ENCODE measurements around the gene CASZ1.

Gene CASZ1

DNA sequence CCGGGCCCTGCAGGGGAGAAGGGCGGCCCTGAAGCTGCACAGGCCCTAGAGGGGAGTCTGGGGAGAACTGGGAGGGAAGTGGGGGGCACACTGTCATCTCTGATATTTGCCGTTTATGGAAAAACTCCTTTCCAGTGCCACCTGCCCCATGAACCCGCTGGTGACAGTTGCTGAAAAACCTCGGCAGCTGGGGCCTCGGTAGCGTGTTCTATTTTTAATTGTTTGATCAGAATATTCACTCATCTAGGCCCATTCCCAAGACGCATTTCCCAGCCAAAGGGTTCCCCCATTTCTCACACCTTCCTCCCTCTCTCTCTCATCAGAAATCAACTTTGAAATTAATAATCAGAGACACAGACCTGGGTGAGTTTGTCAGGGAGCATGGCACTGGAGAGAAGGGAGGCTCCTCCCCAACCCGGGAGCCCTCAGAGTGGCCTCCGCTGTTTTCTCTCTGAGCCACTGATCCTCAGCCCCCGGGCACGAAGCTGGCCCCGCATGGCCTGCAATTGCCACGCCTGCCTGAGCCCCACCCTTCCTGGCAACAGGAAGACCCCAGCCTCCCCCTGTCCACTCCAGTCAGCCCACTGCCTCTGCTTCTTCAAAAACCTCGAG, 111.1 kb downstream of the CASZ1 start:
- no peak for DNase-seq (ENCODE audit: low spot score)

DNA sequence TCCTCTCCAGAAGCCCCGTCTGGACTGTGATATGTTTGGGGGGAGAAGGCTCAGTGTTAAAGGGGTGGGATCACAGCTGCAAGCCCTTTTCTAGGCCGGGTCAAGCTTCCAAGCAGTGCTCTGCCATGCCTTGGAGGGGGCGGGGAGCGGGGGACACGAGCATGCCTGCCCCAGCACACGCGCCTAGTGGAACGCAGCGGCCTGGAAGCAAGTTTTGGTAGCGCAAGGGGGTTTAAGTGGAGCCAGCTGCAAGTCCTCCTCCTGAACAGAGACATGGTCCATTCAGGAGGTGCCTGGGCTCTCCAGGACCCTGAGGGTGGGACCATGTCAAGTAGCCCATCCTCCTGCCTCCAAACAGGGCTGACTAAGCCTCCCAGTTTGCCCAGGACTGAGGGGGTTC, 112.2 kb downstream of the CASZ1 start:
- no peak for DNase-seq (ENCODE audit: low spot score)

DNA sequence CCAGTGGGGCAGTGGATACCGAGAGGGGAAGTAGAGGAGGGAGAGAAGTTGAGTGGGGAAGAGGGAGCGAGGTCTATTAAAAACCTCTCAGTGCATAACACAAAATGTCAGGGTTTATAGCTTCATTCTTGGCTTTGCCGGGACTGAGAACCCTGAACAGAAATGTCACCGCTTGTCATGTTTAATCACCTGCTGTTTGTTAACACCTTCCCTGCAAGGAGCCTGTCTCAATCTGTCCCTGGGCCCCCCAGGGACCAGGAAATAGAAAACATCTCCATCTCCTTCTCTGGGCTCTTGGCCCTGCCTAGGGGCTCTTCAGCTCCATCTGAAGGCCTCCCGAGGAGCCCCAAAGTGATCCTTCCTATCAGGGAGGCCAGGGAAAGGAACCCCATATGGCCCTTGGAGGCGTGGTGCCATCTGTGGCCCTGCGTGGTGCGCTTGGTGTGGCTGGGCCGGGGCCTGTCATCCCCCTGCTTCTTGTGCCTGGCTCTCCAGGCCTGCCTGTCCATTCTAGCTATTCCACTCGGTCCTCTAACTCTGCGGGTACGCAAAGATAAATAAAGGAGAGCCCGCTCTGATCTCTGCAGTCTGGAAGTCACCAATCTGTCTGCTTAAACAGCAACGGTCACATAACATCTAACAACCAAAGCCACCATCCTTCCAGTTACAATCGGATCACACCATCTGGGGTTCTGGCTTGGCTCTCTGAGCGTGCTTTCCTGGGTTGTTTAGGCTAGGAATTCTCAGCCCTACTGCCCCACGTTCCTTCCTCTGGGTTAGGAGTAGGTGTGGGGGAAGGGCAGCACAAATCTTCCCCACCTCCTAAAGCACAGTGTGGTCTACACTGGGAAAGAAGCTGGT, 113.8 kb downstream of the CASZ1 start:
- DNase-seq (ENCODE audit: low spot score), result no peak

DNA sequence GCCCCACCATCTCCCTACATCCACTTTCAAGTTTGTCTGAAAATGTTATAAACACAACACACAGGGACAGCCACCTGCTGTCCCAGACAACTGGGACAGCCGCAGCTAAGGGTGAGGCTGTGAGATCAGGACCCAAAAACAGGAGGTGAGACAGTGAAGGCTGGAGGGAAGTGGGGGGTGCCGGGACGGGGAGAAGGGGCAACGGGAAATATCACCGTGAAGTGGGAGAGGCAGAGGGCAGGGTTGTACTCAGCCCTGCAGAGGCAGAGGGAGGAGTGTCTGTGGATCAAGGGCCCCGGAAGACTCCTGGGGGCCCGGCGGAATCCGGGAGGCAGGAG, 114.4 kb downstream of the CASZ1 start:
- DNase-seq (ENCODE audit: low spot score), result no peak

DNA sequence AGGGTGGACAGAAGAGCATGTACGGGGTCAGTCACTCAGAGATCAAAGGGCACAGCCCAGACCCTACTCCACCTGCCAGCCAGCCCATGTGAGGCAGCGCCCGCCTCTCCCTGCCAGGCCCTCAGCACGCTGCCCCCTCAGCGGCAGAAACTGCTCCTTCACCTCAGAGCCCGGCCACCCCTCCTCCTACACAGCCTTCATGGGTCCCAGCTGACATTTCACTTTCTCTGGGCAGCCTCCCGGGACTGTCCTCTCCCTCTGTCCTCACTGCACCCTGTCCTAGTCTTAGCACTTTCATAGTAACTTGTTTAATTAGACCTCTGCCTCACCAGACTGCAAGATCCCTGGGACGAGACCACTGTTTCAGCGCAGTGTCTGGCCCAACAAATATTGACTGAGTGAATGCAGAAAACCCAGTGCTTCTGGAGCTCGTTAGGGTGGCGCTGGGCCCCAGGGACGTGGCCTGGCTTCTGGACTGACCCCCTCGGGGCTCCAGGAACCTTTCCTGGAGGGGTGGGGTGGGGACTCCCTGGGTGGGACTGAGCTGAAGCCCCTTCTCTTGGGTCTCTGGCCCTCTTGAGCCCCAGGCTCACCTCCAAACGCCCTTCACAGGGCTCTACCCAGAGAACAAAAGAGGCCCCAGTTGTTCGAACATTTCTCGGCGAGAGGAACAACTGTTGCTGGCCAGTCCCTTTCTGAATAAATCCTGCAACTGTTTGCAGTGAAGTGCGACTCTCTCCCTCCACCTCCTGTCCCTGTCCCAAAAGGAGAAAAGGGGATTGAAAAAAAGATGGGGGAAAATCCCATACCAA, 114.9 kb downstream of the CASZ1 start:
- no peak for DNase-seq (ENCODE audit: low spot score)

DNA sequence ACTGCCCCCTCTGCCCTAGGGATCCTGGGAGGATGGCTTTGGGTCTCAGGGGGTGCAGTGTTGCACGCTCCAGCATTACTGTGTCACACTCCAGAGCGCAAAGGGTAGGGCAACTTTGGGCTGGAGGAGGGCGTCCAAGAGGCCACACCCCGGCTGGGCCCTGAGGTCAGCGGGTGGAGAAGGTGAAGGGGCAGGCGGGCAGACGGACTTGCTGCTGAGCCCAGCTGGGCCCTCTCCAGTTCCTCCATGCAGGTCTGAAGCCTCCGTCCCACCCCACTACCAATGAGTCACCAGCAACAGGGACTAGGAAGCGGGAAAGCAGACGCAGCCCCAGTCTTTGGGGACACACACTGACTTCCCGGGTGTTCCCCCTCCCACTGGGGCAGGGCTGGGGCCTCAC, 116.0 kb downstream of the CASZ1 start:
- no peak for DNase-seq (ENCODE audit: low spot score)

DNA sequence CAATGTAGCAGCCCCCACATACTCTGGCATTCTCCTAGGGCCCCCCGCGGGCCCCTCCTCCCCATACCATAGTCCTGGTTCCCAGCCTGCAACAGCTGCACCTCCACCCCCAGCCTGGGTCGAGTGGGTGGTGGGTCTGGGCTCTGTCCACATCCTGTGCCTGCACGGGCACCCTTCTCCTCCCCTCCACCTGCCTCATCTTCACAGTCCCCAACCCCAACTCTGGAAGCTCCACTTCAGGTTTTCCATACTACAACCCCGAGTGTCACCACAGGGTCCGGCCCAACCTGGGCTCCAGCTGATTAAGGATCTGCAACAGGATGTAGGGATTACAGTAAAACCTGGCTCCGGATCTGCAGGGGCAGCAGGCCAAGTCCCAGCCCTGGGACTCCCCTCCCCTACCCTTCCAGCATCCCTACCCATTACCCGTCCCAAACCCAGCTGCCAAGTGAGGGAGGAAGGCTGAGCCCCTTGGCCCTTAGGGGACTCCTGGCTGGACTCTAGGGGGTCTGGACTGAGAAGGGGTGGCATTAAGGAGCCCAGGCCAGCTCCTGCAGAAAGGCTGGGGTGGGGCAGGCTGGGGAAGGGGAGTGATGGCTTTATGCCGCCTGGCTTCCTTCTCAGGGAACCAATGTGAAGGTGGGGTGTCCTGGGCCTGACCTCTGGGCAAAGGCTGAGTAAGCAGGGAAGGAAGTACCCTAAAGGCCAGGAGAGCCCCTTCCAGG, 116.8 kb downstream of the CASZ1 start:
- DNase-seq (ENCODE audit: low spot score), result no peak

DNA sequence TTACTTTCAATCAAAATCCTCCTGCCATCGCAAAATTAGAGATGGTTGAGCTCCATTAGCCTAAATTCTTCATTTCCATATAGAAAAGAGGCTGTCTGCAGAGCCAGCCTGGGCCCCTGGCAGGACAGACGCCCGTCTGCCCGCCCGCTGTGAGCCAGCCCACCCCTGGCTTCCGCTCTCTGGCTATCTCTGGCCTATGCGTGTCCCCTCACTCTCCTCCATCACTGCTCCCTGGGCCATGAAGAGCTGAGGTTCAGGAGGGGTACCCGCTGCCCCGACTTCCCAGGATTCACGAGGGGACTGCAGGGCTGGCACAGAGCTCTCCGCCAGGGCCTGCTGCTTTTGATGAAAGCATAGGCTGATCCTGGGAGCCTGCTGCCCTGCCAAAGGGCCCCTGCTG, 117.6 kb downstream of the CASZ1 start:
- no peak for DNase-seq (ENCODE audit: low spot score)

DNA sequence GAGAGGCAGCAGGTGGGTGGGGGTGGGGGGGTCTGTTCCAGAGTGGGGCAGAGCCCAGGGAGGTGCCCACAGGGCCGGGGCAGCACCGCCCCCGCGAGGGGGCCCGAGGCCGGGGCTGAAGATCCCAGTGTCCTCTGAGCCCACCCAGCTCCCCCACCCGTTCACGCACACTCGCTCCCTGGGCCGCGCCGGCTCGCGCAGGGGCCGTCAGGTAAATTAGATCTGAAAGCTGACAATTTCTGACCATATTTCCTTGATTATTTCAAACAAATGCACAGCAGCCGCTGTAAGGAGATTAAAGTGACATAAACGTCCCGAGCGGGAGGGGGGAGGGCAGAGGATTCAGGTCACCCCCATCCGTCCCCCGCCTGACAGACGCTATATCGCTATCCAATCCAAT, 118.0 kb downstream of the CASZ1 start:
- DNase-seq (ENCODE audit: low spot score), result no peak

DNA sequence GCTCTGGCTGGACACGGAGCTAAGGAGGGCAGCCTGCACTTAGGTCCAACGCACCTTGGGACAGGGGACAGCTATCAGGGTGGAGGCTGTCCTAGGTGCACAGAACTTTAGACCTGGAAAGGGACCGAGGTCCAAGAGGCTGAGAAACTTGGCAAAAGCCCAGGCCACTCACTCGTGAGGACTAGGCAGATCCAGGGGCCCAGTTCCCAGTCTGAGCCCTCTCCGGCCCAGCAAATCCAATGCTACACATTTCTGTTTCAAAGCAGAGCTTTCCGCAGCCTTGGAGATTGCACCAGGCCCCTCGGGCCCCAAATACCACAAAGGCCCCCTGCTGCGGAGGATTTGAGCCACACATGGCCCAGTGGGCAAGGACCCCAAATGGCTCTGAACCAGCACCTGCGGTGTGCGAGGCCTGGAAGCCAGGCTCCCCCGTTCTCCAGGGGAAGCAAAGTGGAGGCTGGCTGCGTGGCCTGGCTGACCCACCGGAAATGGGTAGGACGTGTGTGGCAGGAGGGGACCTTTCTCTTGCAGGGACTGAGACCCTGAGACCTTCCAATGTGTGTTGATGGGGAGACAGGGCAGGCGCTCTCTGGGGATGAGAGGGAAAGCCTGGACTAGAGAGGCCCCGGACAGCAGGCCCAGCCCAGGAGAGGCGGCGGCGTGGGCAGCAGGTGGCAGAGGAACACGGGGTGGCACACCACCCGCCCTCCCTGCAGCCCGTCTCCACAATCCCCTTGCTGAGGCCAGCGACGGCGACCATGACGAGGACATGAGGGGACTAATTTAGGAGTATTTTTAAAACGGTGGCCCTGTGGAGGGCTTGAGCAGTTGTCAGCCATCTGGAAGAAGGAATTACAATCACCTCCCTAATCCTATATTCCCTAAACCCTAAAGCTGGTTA, 118.7 kb downstream of the CASZ1 start:
- DNase-seq (ENCODE audit: low spot score), result no peak

DNA sequence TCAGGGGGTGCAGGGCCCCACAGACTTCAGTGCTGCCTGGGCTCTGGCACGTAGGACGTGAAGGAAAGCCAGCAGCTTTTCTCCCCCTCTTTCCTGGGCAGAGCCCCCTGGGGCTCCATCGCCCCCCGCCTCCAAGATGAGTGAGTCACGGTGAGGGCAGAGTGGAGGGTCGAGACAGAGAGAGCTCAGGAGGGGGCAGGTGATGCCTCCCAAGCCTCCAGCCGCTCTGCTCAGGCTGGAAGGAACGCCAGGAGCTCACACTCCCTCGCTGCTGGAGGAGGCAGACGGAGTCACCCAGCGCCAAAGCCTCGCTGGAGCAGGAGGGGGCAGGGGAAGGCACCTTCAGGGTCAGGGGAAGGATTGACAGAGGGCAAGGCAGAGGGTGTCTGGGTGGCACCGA, 119.5 kb downstream of the CASZ1 start:
- no peak for DNase-seq (ENCODE audit: low spot score)

DNA sequence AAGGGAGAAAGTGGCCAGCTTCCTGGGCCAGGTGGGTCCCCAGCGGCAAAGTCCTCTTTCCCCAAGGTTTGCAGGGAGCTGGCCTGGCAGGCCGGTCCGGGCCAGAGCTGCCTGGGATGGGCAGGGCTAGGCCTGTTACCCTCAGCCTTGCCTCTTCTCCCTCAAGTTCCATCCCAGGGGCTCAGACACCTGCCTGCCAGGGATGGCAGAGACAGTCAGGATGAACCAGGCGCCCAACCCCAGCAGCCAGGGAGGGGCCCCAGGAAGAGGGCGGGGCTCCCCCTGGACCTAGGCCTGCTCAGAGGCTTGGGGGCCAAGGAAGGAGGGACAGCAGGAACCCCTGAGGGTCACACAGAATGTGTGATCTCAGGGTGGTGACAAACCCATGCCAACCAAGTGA, 120.6 kb downstream of the CASZ1 start:
- no peak for DNase-seq (ENCODE audit: low spot score)

DNA sequence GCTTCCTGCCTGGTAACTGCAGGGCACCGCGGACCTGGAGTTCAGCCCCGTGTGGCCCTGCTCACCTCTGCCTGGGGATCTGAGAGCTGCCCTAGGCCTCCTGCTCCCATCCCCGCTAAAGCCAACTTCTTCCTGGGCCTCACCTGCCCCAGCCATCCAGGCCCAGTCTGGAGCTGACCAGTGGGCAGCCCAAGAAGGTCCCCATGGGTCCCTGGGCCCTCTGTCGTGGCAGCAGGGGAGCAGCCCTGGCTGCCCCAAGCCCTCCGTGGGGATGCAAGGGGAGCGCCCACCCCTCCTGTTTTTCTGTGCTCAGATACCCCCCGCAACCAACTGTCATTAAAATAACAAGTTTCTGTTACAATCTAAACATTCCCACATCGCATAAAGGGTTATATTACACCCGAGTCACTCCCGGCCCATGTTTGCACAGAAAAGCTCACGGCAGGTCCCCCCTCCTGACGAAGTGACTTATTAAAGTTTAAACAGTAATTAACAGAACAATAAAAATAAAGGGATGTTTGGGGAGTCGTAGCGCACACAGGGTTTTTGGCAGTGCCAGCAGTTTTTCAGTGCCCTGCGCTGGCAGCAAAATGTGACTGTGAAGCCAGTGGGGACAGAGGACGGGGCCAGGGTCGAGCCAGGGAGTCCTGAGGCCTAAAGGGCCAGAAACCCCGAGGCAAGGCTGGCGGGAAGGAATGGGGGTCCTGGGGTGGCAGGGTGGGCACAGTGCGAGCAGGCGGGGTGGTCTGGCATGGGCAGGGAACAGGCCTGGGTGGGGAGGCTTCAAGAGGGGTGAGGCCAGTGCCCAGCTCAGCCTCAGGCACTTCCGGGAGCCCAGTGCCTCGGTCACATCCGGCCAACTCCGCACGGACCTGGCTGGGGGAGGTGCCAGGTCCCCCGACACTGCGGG, 121.5 kb downstream of the CASZ1 start:
- DNase-seq (ENCODE audit: low spot score), result no peak

DNA sequence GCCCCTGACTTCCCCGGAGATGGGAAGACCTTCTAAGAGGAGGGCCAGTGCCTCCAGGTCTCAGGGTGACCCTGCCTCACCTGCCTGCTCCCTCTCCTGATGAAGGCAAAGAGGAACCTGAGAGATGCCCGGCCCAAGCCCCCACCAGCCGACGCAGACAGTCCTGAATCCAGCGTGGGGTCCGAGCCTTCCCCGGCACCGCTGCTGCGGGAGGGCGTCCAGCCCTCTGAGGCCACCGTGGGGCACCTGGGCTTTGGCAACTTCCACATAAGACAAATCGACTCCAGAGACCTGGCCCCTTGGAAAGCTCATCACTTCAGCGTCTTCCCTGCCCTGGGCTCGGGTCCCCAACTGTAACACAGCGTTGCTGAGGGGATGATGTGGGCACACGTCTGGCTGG, 122.2 kb downstream of the CASZ1 start:
- no peak for DNase-seq (ENCODE audit: low spot score)

DNA sequence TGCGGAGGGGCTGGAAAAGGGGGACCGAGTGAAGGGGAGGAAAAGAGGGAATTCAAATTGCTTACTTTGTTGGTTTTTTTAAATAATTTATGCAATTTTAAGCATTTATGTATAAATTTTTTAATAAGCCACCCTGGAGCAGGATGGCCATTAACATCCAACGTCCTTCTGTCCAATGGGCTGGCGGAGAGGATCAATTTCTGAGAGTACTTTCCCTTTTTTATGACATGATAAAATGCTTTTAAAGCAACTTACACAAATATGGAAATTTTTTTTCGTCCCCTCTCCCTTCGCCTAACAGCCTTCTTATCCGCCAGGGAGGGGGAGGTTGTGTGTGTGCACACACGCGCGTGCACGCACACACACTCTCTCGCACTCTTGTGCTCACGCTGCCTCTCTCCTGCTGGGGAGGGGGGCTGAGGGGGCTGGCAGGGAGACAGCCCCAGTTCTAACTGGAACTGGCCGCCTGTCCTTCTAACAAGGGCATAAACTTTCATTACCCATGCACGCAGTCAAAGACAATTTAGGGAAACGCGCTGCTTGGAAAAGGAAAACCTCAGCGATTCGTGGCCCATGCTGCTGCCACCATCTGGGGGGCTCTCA, 123.2 kb downstream of the CASZ1 start:
- no peak for DNase-seq (ENCODE audit: low spot score)

DNA sequence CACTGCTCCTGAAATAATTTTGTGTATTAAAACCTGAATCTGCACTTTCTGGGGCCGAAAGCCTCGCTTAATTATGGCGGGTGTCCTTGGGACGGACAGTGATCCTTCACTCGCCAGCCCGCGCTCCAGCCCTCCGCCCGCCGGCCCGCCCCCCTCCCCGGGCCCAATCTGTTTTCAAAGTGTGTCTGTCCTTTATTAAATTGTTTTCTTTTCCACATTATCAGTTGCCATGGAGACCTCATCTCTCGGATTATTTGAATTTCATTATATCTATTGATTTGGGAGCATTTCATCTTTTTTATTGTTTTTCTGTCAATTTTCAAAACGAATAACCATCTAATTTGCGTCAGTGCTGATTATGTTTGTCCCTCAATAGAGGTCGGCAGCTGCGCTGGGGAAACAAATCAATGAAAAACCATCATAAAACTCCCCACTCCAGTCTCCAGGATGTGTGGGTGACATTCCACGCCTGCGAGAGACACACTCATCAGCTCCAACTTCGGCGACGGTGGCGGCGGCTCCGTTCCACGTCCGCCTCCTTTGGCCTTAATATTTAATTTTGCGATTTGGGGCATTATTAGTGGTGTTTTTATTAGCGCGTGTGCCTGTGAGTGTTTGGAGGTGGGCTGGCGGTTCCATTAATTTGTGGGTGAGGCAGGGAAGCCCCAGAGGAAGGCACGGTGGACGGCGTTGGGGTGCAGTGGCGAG, 123.9 kb downstream of the CASZ1 start:
- DNase-seq (ENCODE audit: low spot score), result no peak

DNA sequence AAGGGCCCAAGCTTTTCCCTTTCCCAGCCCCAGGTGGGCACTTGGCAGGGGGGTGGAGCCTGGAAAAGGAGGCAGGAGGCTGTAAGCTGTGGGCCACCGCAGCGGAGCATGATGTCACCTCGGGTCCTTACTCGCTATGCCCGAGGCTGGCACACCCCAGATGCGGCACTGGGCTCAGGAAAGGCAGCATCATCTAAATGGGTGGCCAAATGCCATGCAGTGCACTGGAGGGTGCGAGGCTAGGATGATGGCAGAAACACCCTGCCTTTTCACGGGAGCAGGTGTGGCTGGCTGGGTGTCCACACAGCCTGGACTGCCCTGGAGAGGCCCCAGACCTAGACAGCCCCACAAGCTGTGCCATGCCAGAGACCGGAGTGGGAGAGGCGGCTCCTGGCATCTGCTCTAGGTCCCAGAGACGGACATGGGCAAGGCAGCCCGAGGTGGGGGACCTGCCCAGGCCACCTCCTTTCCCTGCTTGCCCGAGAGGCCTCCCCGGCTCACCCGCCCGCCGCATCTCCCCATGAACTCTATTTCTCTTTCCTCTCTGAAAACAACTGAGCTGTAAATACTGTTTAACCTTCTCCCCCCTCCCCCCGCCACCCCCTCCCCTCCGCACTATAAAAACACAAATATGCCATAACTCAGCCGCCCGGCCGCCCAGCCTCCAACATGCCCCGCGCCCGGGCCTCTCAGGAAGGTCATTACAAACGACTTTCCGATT, 124.7 kb downstream of the CASZ1 start:
- DNase-seq (ENCODE audit: low spot score), result no peak

DNA sequence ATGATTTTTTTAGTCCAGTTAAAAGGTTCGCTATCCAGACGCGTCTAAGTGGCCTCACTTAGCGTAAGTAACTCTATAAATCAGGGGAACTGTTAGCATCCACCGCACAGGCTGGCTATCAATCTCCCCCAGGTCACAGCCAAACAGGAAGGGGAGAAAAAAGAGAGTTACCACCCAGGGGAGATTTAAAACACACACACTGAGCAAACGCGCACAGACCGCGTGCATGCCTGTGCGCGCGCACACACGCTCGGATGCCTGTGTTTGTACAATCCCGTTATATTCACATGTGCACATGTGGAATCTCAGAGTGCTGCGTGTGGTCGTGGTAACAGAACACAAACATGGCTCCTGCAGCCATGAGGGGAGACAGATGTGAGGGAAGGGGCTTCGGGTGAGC, 125.4 kb downstream of the CASZ1 start:
- DNase-seq (ENCODE audit: low spot score), result no peak

DNA sequence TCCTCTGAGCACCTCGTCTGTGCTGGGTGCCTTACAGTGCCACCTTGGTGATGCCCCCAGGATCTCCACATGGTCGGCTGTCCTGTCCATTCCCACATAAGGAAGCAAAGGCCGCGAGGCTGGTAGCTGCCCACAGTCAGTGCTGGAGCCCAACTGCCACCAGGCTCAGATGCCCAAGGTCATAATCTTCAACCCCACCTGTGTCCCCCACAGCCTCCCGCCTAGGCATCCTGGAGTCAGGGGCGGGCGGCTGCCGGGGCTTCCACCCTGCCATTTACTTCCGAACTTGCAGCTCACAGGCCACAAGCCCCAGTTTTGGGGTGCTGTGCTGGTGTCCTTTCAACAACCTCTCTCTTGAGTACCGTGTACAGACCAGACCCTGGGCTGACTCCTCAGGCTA, 126.3 kb downstream of the CASZ1 start:
- DNase-seq (ENCODE audit: low spot score), result no peak

Data from activated CD4-positive, alpha-beta T cell treated with anti-CD3 and anti-CD28 coated beads, Interleukin-2, Interleukin-4, amounts not matched to agents 100 ng/mL and 50 ng/mL, durations not matched to agents 16 hours and 8 hours (primary cell).